Activated CD8-positive, alpha-beta T cell treated with anti-CD3 and anti-CD28 coated beads, Interleukin-2, amount 10 ng/mL, durations not matched to agents 7 days and 5 days (primary cell): ENCODE measurements around the gene WNT11. TPM values are rescaled to one million over a fixed set of nuclear protein-coding genes. Genes with fewer than 3 reads are reported as not detected.

Experiments
- ATAC-seq: fragments of 150-1000 bp; cut with Tn5 transposase; one replicate; pipeline ENCODE4 v1.10.0; 2021; ENCODE audit warnings: moderate library complexity
- CTCF ChIA-PET: fragments of 350-600 bp; sonication (Branson Sonifier 250); formaldehyde crosslinking; loops from one replicate; lab custom pipeline; 2021; ENCODE audit warnings: antibody characterized with exemption; lab: Charles Lee
- POLR2A ChIA-PET: fragments of 350-600 bp; sonication (Branson Sonifier 250); formaldehyde crosslinking; loops from one replicate; lab custom pipeline; 2021; ENCODE audit warnings: antibody characterized with exemption; lab: Charles Lee
- DNase-seq: peaks from one replicate; pipeline ENCODE4 v3.0.0-alpha.2; 2020
- H3K27ac Mint-ChIP-seq: one replicate; pipeline ENCODE4 v1.8.0; 2021; ENCODE audit warnings: mild to moderate bottlenecking, mixed read lengths
- H3K27me3 Mint-ChIP-seq: one replicate; pipeline ENCODE4 v1.8.0; 2021; ENCODE audit warnings: low read depth, mixed read lengths
- H3K36me3 Mint-ChIP-seq: one replicate; pipeline ENCODE4 v1.8.0; 2021; ENCODE audit warnings: low read depth, mixed read lengths
- H3K4me1 Mint-ChIP-seq: one replicate; pipeline ENCODE4 v1.8.0; 2021; ENCODE audit warnings: low read depth, mixed read lengths
- H3K4me3 Mint-ChIP-seq: one replicate; pipeline ENCODE4 v1.8.0; 2021; ENCODE audit warnings: mild to moderate bottlenecking, mixed read lengths
- H3K9me3 Mint-ChIP-seq: one replicate; pipeline ENCODE4 v1.8.0; 2022; ENCODE audit warnings: mixed read lengths; ENCODE audit not compliant: insufficient read depth
- total RNA-seq, 2 experiments: library from RNA; stranded (reverse); gene quantifications; one replicate each; pipeline ENCODE4 v1.2.3, GENCODE V29; 2021

Gene WNT11
- total RNA-seq: under 1 TPM; 0.26 to 0.83 TPM

DNA sequence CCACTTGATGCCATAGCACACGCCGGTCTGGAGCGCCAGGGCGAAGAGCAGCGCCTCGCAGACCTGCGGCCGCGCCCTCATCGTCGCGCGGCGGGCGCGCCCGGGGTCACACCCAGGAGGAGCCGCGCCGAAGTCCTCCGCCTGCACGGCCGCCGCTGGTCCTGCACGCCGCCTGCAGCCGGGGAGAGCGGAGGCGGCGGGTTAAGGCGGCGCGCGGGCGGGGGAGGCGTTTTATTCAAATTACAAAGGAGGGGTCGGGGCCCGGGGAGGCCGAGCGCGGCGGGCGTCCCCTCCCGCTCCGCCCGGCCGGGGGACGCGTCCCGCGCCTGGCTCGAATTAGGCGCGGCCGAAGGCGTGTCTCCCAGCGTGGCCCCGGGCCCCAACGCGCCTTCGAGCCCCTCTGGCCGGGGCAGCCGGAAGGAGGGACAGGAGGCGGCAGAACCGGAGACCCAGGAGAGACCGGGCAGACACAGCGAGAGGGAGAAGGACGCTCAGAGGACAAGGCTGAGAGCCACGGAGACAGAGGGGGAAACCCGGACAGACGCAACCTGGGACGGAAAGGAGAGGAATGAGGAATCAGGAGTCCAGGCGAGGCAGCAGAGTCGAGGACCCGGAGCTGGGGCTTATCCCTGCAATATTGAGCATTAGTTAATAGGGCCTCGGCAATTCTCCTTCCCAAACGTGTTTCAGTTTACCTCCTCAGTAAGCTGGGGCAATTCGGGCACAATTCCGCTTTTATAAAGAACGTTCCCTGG is at the start of gene WNT11:
Gene WNT11, minus strand, starts transcription at position 176 of the 755 bp plus-strand sequence. Its CDS starts 95 bp downstream, at position 81.
- CTCF ChIA-PET: interaction anchor here (0.7 to 5.6 kb wide), 33 partner anchors 7 to 480 kb away, joined by 3 to 206 read pairs (median 9); partner anchors contain the start of gene GVQW3
- Mint-ChIP-seq H3K36me3 (no peaks in the 10 kb centered on the region), H3K27me3 (peaks cover 43% of the 10 kb centered on the region), H3K4me3 (peak within 1 kb of the TSS; percentile 74), H3K4me1 (peaks cover 23% of the 10 kb centered on the region), H3K27ac (no peak within 1 kb of the TSS), H3K9me3 (no peaks in the 10 kb centered on the region)
- ATAC-seq (no peak), DNase-seq (peak; percentile 49)
- POLR2A ChIA-PET: interaction anchor here (0.6 kb wide), 1 partner anchor 247 kb away, joined by 4 read pairs; no protein-coding TSS in a partner anchor

DNA sequence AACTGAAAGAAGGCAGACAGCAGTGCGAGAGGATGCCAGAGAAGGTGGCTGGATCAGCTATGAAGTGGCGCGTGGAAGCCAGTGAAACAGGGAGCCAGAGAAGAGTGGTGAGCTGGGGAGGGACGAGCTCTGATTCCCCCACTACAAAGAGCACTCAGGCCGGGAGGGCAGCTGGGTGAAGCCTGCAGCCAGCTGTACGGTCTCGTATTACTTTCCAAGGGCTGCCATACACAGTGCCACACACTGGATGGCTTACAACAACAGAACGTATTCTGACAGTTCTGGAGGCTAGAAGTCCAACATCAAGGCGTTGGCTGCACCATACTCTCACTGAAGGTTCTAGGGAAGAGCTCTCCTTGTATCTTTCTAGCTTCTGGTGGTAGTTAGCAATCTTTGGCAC is 47.1 kb upstream of the WNT11 start:
- DNase-seq: no peak
- ChIA-PET CTCF (interaction anchor here (2.7 kb wide), 1 partner anchor 45 kb away, joined by 10 read pairs; no protein-coding TSS in a partner anchor), POLR2A (no interaction called here)
- H3K9me3 Mint-ChIP-seq: peaks cover 3% of the 10 kb centered on the region
- H3K27ac Mint-ChIP-seq: no peak overlapping the region
- H3K36me3 Mint-ChIP-seq: no peaks in the 10 kb centered on the region
- H3K27me3 Mint-ChIP-seq: peaks cover 3% of the 10 kb centered on the region
- no peak for ATAC-seq
- H3K4me3 Mint-ChIP-seq: no peak overlapping the region
- H3K4me1 Mint-ChIP-seq: no peaks in the 10 kb centered on the region

DNA sequence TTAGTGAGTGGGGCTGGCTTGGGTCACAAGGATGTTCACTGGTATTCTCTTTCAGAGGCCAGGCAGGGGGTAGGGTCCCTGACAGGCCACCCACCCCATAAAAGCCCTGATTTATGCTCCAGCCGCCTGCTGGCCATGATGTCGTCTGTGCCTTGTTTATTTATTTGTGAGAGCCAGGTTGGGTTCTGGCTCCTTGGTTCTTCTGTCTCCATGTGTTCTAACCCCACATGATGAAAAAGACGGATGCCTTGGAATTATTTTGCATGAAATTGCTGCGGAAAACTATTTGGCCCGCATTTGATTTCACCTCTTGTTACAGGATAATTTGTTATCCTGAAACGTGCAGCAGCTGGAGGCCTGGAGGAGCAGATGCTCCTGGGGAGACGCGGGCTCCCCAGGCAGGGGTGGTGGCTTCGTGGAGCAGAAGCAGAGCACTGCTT is 46.3 kb upstream of the WNT11 start:
- DNase-seq (no peak), ATAC-seq (no peak)
- H3K4me1 Mint-ChIP-seq: no peaks in the 10 kb centered on the region
- ChIA-PET CTCF (interaction anchor here (2.7 kb wide), 1 partner anchor 45 kb away, joined by 10 read pairs; no protein-coding TSS in a partner anchor), POLR2A (no interaction called here)
- peaks cover 3% of the 10 kb centered on the region for H3K9me3 Mint-ChIP-seq
- H3K27ac Mint-ChIP-seq: no peak overlapping the region
- no peaks in the 10 kb centered on the region for H3K36me3 Mint-ChIP-seq
- peaks cover 3% of the 10 kb centered on the region for H3K27me3 Mint-ChIP-seq
- no peak overlapping the region for H3K4me3 Mint-ChIP-seq

DNA sequence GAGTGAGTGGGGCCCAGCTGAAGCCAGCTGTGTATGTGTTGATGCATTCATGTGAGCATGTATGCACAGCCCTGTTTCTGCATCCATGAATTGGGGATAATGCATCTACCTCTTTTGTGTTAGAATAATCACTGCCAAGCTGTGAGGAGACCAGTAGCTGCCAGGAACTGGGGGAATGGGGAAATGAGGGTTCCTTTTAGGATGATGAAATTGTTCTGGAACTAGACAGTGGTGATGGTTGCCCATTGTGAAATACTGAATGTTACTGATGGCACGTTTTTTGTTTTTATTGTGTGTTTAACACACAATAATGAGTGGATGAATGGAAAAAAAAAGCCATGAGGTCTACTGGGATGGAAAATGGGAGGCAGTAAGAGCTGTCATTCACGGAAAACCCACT is 45.3 kb upstream of the WNT11 start:
- no peak for DNase-seq
- peaks cover 3% of the 10 kb centered on the region for H3K9me3 Mint-ChIP-seq
- no peak overlapping the region for H3K27ac Mint-ChIP-seq
- no peaks in the 10 kb centered on the region for H3K27me3 Mint-ChIP-seq
- ChIA-PET POLR2A (no interaction called here), CTCF (no interaction called here)
- no peaks in the 10 kb centered on the region for H3K36me3 Mint-ChIP-seq
- no peak overlapping the region for H3K4me3 Mint-ChIP-seq
- H3K4me1 Mint-ChIP-seq: no peaks in the 10 kb centered on the region
- ATAC-seq: no peak

DNA sequence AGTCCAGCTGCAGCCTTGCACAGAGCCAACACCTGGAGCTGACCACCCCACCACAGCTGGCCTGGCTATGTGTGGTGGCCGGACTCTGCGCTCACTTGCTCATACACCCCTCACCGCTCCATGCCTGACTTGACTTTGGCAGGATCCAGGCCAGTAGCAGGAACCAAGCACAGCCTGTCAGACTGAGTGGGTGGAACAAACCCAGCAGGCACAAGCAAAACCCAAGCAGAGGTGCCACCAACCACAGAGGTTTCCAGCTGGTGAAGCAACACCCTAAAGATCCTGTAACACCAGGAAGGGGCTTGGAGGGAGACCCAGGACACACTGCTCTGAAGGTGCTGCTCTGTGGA is 44.9 kb upstream of the WNT11 start:
- no peaks in the 10 kb centered on the region for H3K4me1 Mint-ChIP-seq
- no peak overlapping the region for H3K27ac Mint-ChIP-seq
- no peaks in the 10 kb centered on the region for H3K27me3 Mint-ChIP-seq
- POLR2A ChIA-PET: no interaction called here
- CTCF ChIA-PET: interaction anchor here (1.3 kb wide), 1 partner anchor 44 kb away, joined by 4 read pairs; no protein-coding TSS in a partner anchor
- no peak for ATAC-seq
- H3K9me3 Mint-ChIP-seq: peaks cover 3% of the 10 kb centered on the region
- no peak overlapping the region for H3K4me3 Mint-ChIP-seq
- no peaks in the 10 kb centered on the region for H3K36me3 Mint-ChIP-seq
- DNase-seq: no peak

DNA sequence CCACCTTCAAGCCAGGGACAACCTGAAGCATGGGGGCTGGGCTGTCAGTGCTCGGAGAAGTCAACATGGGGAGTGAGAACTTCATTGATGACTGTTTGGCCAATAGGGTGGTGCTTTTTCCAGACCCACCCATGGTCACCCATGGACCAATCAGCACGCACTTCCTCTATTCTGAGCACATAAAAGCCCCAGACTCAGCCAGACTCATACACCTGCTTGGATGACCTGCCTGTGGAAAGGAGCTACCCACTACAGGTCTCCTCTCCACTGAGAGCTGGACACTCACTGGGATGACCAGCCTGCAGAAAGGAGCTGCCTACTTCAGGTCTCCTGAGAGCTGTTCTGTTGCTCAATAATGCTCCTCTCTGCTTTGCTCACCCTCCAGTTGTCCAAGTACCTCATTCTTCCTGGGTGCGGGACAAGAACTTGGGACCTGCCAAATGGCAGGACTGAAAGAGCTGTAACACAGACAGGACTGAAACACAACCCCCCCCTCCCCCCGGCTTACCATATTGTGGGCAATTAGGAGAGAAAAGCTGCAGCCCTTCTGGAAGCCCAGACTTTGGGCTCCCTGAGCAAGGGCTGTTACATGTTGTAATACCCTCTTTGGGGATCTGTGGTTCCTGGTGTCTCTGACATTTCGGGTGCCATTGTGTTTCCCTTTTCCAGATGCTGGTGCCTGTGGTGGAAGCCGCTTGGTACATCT is 44.4 kb upstream of the WNT11 start:
- H3K36me3 Mint-ChIP-seq: no peaks in the 10 kb centered on the region
- ChIA-PET POLR2A (no interaction called here), CTCF (interaction anchor here (1.3 kb wide), 1 partner anchor 43 kb away, joined by 4 read pairs; no protein-coding TSS in a partner anchor)
- H3K4me3 Mint-ChIP-seq: no peak overlapping the region
- ATAC-seq: no peak
- no peaks in the 10 kb centered on the region for H3K27me3 Mint-ChIP-seq
- no peak for DNase-seq
- peaks cover 3% of the 10 kb centered on the region for H3K9me3 Mint-ChIP-seq
- no peak overlapping the region for H3K27ac Mint-ChIP-seq
- H3K4me1 Mint-ChIP-seq: no peaks in the 10 kb centered on the region

DNA sequence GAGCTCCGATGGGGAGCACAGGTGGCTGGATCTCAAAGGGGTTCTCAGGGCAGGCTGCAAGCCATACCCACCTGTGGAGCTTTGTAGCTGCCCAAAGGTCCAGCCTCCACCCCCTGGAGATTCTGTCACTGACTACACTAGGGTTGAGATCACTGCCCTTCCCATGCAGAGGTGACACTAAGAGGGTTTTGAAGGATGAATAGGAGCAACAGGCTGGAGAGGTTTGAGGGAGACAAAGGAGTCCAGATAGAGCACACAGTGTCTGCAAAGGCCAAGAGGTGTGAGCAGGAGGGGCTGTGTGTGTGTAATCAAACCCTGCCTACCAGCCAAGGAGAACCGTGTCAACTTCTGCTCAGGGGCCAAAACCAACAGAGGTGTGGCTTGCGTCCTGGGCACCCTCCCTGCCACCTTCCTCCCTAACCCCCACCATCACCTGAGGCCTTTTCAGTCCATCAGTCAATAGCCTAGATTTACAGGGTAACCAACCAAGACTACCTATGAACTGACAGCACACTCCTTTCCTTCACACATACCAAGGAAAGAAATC is 43.0 kb upstream of the WNT11 start:
- ChIA-PET CTCF (no interaction called here), POLR2A (no interaction called here)
- ATAC-seq (no peak), DNase-seq (no peak)
- no peaks in the 10 kb centered on the region for H3K4me1 Mint-ChIP-seq
- no peaks in the 10 kb centered on the region for H3K36me3 Mint-ChIP-seq
- no peak overlapping the region for H3K27ac Mint-ChIP-seq
- peaks cover 3% of the 10 kb centered on the region for H3K9me3 Mint-ChIP-seq
- no peak overlapping the region for H3K4me3 Mint-ChIP-seq
- H3K27me3 Mint-ChIP-seq: no peaks in the 10 kb centered on the region

DNA sequence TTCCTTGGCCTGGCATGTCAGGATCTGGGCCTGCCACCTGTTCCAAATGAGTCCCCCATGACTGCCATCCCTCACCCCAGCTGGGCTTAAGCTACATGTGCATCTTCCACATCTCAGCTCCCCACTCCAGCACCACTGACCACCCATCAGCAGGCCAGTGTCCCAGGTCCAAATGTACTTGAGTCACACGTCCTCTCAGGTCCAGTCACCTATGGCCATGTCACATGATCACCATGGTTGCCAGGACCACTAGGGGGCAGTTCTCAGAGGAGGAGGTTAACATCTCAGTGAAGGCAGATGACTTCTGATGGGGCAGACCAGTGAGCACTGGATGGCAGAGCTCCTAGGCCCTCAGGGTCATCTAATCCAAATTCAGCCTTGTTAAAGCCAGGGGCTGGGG is 41.9 kb upstream of the WNT11 start:
- Mint-ChIP-seq H3K4me1 (no peaks in the 10 kb centered on the region), H3K27ac (no peak overlapping the region), H3K27me3 (no peaks in the 10 kb centered on the region), H3K9me3 (peaks cover 3% of the 10 kb centered on the region), H3K4me3 (no peak overlapping the region), H3K36me3 (no peaks in the 10 kb centered on the region)
- POLR2A ChIA-PET: no interaction called here
- CTCF ChIA-PET: interaction anchor here (1.1 kb wide), 1 partner anchor 41 kb away, joined by 3 read pairs; no protein-coding TSS in a partner anchor
- DNase-seq (no peak), ATAC-seq (no peak)

DNA sequence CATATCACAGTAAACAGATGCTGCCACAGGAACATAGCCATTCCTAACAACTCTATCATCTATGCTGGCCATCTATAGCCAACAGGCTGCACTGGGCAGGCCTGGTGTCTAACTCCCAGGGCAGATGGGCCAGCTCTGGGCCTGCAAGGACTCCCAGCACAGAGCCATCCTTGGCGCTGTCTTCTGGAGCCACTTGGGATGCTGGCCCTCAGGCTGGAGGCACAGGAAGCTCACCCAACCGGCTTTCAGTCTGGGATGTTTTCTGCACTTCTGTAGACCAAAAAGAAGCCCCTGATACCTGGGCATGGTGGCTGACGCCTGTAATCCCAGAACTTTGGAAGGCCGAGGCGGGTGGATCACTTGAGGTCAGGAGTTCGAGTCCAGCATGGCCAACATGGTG is 40.8 kb upstream of the WNT11 start:
- ATAC-seq (no peak), DNase-seq (no peak)
- no peak overlapping the region for H3K27ac Mint-ChIP-seq
- no peaks in the 10 kb centered on the region for H3K36me3 Mint-ChIP-seq
- H3K27me3 Mint-ChIP-seq: no peaks in the 10 kb centered on the region
- no peaks in the 10 kb centered on the region for H3K4me1 Mint-ChIP-seq
- ChIA-PET CTCF (interaction anchor here (1.1 kb wide), 1 partner anchor 40 kb away, joined by 3 read pairs; no protein-coding TSS in a partner anchor), POLR2A (no interaction called here)
- peaks cover 3% of the 10 kb centered on the region for H3K9me3 Mint-ChIP-seq
- H3K4me3 Mint-ChIP-seq: no peak overlapping the region

DNA sequence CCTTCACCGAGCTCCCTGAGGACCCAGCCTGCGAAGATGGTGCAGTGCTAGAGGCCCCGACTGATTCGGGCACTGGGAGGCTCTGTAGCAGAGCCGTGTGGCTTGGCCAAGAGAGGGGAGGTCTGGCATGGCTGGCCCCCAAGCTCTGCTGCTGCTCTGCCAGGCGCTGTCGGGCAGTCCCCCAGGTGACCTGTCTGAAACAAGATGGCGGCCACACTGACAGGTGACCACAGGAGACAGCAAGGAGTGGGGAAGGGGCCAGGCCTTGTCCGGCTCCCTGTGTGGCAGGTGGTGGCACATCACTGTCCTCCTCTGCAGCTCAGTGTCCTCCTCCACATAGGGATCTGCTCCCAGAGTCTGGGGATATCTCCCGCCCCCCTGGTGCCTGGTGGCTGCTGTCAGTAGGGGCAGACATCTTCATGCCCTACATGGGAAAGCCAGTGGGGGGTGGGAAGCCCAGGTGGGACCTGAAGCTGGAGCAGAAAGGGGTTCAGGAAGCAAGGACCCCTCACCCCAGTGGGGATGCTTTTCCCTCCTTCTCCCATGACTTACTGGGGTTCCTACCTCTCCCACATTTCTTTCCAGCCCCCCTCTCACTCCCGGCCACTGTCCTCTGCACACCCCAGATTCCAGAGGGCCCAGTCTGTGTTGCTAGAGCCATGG is 40.1 kb upstream of the WNT11 start:
- Mint-ChIP-seq H3K27me3 (no peaks in the 10 kb centered on the region), H3K4me1 (no peaks in the 10 kb centered on the region), H3K27ac (no peak overlapping the region), H3K9me3 (peaks cover 3% of the 10 kb centered on the region), H3K4me3 (no peak overlapping the region), H3K36me3 (no peaks in the 10 kb centered on the region)
- DNase-seq: no peak
- ChIA-PET CTCF (interaction anchor here (2.0 kb wide), 1 partner anchor 39 kb away, joined by 7 read pairs; no protein-coding TSS in a partner anchor), POLR2A (interaction anchor here (0.9 kb wide), 1 partner anchor 9 kb away, joined by 3 read pairs; no protein-coding TSS in a partner anchor)
- ATAC-seq: no peak

DNA sequence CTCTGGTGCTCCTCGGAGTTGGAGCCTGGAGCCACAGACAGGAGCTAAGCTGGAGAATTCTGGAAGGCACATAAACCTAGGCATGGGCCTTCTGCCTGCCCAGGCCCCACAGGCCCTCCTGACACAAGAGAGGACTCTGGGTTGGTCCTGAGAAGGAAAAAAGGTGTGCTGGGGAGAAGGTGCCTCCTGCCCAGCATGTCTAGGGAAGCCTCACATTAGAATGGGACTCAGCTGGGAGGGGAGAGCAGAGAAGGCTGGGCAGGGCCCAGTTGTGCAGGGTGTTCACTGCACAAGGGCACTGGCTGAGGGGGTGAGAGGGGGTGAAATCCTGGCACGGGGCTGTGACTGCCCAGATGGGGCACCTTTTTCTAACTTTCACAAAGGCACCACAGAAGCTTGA is 39.4 kb upstream of the WNT11 start:
- Mint-ChIP-seq H3K27me3 (no peaks in the 10 kb centered on the region), H3K27ac (no peak overlapping the region), H3K4me1 (no peaks in the 10 kb centered on the region), H3K4me3 (no peak overlapping the region), H3K9me3 (no peaks in the 10 kb centered on the region), H3K36me3 (no peaks in the 10 kb centered on the region)
- ATAC-seq (no peak), DNase-seq (no peak)
- ChIA-PET CTCF (interaction anchor here (2.0 kb wide), 1 partner anchor 38 kb away, joined by 7 read pairs; no protein-coding TSS in a partner anchor), POLR2A (interaction anchor here (0.8 to 0.9 kb wide), 2 partner anchors 10 to 44 kb away, joined by 3 read pairs; no protein-coding TSS in a partner anchor)
